HG03469 (cell line): ENCODE data around the gene ZNF230.

ENCODE experiments used
- ATAC-seq: cut with Tn5 transposase; IDR thresholded peaks from one replicate; pipeline ENCODE4 v1.9.1; 2021; ENCODE audit warnings: mild to moderate bottlenecking, moderate library complexity, moderate number of reproducible peaks; ENCODE audit not compliant: unreplicated experiment

ZNF230 gene

GRCh38 chr19:44032001-44032610, 29.3 kb downstream of the ZNF230 start:
- ATAC-seq: no peak

GRCh38 chr19:44042147-44042546, 39.4 kb downstream of the ZNF230 start:
- ATAC-seq: no peak

- ATAC-seq: no peak
Measured at GRCh38 chr19:44050740-44051649, 48.2 kb downstream of the ZNF230 start.

- no peak for ATAC-seq
Measured at GRCh38 chr19:44051650-44052402, 49.1 kb downstream of the ZNF230 start, which contains the start of gene ZNF223. ZNF223 (plus strand) TSS chr19:44052036; CDS start chr19:44055177, 3,141 bp downstream.

GRCh38 chr19:44055870-44056269, 53.1 kb downstream of the ZNF230 start:
- ATAC-seq: no peak

GRCh38 chr19:44059229-44059628, 56.5 kb downstream of the ZNF230 start:
- no peak for ATAC-seq

- no peak for ATAC-seq
Measured at GRCh38 chr19:44061038-44061437, 58.3 kb downstream of the ZNF230 start.
